HG02678 (cell line): Measurements from ENCODE around the gene PPIP5K2.
"Not testable (repeated sequence)": the region's sequence is repeated elsewhere in the genome, so short reads cannot be mapped to it uniquely, and the experiment has no call there.

Experiments
- ATAC-seq: cut with Tn5 transposase; IDR thresholded peaks from one replicate; pipeline ENCODE4 v1.9.1; 2021; ENCODE audit warnings: mild to moderate bottlenecking, moderate library complexity; ENCODE audit not compliant: unreplicated experiment

Gene PPIP5K2

DNA sequence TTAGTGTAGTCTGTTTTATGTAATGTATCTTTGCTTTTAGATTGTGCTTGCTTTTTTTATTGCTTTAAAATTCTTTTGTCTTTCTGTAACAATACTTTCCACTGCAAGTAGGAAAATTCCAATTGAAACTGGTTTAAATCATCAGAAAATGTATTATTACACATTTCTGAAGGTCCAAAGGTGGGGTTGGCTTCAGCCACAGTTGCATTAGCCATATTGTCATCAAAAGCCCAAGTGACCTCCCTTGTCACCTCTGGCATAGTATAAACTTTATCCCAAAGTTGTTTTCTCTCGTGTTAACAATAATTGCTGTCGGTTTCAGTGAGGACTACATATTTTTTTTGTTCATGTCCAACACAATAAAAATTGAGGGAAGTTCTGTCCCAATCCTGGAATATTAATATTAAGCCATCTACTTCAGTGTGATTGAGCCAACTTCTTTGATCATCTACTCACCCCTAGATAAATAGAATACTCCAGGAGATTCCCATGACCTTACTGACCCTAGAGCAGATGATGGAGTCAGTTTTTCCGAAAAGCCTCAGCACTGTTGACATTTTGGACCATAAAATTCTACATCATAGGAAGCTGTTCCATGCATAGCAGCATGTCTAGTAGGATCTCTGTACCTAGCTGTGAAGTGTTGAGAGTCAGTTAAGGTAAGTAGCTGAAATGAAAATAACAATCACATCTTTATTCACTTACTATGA lies 86.0 kb downstream of the PPIP5K2 start:
- ATAC-seq, result no peak

DNA sequence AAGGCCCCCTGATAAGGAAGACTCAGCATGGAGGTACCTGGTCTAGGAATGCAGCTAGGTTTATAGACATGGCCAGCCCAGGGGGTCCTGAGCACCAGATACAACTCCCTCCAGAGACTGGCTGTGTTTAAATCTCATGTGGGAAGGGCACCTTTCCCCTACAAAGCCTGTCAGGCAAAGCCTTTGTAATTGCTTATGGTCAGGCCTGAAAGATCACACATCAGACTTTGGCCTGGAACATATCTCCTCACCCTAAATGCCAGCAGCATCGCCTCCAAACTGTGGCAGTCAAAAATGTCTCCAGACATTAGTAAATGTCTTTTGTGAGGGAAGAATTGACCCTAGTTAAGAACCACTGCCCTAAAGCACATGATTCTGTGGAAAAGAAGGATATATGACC lies 86.9 kb downstream of the PPIP5K2 start:
- ATAC-seq, result no peak

GRCh38 chr5:103207653-103208052 lies 87.6 kb downstream of the PPIP5K2 start:
- no peak for ATAC-seq

DNA sequence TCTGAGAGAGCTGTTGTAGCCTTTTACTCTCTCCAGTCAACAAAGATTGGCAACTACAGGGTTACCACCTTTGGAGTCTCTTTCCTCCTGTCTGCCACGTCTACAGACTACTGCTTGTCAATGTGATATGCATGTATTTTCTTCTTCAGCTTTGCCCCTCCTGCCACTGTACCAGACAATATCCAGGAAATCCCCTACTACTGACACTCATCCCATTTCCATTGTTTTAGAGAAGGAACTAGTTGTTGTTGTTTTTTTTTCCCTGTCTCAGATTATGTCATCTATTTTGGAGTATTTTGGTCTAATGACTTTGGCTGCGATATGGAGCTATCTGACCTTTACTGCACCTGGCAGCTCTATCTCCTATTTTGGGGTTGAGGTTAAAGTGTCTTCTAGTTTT lies 88.4 kb downstream of the PPIP5K2 start:
- ATAC-seq, result no peak

- no peak for ATAC-seq
Observed at GRCh38 chr5:103209065-103209464, 89.0 kb downstream of the PPIP5K2 start.

DNA sequence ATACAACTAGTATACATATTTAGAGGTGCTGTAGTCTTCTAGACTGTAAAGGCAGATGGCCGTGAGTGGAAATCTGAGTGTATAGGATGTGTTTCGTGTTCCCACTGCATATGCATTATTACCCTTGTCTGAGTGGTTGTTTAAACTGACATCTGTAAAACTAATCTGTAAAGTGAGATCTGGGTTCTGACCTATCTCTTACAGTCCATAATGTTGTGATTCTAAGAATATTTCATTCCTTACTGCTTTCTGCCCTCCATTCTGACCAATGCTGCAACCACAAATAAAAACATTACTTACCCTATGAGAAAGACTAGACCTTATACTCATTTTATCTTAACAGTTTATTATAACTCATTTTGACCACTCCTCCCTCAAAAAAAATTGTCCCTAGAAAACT lies 90.9 kb downstream of the PPIP5K2 start:
- ATAC-seq, result no peak

DNA sequence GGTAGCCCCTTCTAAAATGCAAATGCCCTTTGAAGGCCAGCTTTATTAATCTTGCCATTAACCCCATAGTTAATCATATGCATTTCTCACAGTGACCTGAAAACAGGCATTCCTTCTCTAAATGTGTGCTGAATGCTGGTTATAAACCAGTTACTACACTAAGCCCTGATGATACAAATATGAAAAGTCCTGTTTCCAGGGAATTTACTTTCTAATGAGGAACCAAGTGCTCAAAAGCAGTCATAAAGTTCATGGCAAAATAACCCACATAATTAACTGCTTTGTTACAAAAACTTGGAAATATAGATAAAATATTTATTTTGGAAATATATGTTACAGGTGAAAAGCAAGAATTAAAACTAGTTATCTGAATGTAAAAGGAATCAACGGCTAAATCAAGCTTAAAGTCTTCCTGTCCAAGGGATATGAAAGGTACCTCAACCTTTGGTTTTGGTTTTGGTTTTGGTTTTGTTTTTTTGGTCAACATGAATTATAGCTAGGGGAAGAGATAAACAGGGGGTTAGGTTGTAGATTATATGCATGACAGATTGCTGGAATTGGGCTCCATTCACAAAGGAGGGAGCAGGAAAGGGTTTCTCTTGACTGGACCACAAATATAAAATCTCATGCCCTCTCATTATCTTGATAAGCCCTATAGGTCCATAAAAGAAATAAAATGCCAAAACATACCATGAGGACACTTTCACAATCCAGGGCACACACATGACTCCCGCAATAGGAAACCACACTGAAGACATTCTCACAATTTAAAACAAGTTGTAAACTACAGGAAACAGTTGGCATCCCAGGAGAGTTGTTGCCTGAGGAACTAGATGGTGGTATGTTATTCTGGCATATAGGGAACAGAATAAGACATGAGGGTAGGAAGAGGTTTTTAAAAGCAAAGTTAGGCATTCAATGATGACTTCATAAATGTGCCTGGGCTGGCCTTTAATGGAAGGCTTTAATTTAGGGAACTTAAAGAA lies 91.8 kb downstream of the PPIP5K2 start:
- ATAC-seq, result peak; percentile 83

GRCh38 chr5:103216137-103216536 lies 96.0 kb downstream of the PPIP5K2 start:
- no peak for ATAC-seq

- ATAC-seq, result no peak
Observed at GRCh38 chr5:103216697-103217096, 96.6 kb downstream of the PPIP5K2 start.

- no peak for ATAC-seq
Observed at GRCh38 chr5:103217101-103217500, 97.0 kb downstream of the PPIP5K2 start.

- ATAC-seq, result no peak
Observed at GRCh38 chr5:103218164-103218563, 98.1 kb downstream of the PPIP5K2 start.

DNA sequence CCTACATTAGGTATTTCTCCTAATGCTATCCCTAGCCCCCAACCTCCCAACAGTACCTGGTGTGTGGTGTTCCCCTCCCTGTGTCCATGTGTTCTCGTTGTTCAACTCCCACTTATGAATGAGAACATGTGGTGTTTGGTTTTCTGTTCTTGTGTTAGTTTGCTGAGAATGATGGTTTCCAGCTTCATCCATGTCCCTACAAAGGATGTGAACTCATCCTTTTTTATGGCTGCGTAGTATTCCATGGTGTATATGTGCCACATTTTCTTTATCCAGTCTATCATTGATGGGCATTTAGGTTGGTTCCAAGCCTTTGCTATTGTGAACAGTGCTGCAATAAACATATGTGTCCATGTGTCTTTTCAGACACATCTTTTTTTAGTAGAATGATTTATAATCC lies 99.0 kb downstream of the PPIP5K2 start:
- not testable (repeated sequence) for ATAC-seq

GRCh38 chr5:103223031-103223955 lies 103.2 kb downstream of the PPIP5K2 start:
- no peak for ATAC-seq

DNA sequence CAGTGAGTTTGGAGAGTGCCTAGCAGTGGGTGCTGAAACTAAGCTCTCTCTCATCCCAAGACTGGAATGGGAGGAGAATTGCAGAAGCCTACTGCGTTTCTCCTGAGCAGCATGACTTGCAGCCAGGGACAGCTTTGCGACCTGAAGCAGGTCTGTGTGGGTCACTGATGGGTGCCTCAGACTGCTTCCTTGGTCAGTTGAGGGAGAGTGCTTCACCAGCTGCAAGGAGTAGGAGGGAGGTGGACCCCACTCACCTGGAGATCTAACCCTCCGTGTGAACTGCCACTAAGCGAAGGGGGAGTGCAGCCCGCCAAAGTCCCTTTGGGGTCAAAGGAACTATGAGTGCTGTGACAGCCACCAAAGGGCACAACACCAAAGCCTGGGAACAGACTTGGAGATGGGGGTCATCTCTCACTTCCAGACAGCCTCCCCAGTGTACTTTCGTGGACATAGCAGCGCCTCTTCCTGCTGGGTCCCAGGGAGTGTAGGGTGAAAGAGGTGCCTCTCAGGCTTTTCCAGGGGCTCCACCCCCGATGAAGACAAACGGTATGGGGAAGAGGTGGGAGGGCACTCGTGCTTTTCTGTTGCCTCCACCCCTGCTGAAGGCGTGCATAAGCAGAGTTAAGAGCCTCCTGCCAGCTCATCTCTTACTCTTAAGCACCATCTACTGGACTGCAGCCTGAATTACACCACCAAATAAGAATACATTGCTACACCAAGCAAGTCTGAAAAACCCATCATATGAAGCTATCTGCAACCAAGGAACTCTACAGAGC lies 104.2 kb downstream of the PPIP5K2 start:
- ATAC-seq, result peak; percentile 93

DNA sequence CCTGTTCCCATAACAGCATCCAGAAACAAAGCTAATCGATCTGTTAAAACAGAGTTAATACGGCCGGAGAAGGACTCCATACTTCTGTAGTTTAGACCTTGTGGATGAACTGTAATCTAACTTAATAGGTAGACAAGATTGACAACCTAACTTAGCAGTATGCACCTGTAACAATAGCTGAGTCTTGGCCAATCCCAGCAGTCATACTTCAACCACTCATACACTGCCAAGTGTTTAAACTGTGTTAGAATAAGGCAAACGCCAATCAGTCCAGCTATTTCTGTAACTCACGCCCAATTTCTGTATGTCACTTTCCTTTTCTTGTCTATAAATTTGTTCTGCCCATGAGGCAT lies 104.8 kb downstream of the PPIP5K2 start:
- ATAC-seq, result no peak

GRCh38 chr5:103228061-103228460 lies 108.0 kb downstream of the PPIP5K2 start:
- ATAC-seq, result no peak

GRCh38 chr5:103228588-103228987 lies 108.5 kb downstream of the PPIP5K2 start:
- no peak for ATAC-seq

DNA sequence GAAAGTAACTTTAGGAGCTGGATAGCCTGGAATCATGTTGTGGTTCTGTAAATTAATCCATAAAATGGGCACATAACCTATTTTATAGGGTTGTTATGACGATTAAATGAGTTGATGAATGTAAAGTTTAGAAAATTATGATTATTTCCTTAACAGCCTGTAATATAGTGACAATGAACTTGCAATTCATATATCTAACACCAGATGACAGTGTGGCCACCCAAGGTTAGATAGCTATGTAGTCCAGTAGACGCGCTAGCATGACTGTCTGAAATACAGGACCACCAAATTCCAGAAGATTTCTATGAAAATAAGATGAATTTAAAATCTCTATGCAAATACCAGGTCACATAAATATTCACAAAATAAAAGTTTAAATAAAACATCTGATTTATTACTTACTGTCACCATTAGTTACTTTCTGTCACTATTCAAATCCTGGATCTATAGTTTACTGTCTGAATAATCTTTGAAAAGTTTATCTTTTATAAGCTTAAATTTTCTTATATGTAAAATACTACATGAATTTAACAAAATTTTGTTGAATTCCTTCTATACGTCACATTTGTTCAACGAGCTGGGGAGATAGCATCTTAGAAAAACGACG lies 112.4 kb downstream of the PPIP5K2 start:
- peak; percentile 85 for ATAC-seq

GRCh38 chr5:103234239-103234975 lies 114.3 kb downstream of the PPIP5K2 start:
- no peak for ATAC-seq
